Body of pancreas (tissue), 4 donors: Measurements from ENCODE around the gene CELF5.

Experiments
- POLR2A ChIP-seq, 3 donors: fragments of 450-650 bp; IDR thresholded peaks; one replicate each; pipeline ENCODE4 v1.6.1; 2016; ENCODE audit warnings: antibody characterized with exemption in 3 of 3, mild to moderate bottlenecking in 2 of 3
- TF ChIP-seq, protein P1 (sequence below), 7 experiments: fragments of 450-650 bp in 4 of 7; fragments of 200-600 bp in 3 of 7; sonication (generic) in 3 of 7; IDR thresholded peaks; one replicate each; pipeline ENCODE4 v1.5.1; 2016 to 2019; ENCODE audit warnings: antibody characterized with exemption in 7 of 7

DNA sequence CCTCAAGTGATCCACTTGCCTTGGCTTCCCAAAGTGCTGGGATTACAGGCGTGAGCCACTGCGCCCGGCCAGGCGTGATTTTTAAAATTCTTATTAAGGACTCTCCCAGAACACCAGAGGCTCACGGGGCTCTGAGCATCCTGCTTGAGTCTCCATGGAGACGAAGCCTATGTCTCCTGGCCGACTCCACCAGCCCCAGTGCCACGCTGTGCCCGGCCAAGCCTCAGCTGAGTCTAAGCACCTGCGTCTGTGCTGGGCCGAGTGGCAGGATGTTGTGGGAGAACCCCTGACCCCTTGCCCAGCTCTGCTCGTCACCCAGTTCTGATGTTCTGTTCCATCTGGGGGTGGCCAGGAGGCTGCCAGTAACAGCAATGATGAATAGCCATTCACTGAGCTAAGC lies 3.9 kb upstream of the CELF5 start:
- TF ChIP-seq, protein P1, sequence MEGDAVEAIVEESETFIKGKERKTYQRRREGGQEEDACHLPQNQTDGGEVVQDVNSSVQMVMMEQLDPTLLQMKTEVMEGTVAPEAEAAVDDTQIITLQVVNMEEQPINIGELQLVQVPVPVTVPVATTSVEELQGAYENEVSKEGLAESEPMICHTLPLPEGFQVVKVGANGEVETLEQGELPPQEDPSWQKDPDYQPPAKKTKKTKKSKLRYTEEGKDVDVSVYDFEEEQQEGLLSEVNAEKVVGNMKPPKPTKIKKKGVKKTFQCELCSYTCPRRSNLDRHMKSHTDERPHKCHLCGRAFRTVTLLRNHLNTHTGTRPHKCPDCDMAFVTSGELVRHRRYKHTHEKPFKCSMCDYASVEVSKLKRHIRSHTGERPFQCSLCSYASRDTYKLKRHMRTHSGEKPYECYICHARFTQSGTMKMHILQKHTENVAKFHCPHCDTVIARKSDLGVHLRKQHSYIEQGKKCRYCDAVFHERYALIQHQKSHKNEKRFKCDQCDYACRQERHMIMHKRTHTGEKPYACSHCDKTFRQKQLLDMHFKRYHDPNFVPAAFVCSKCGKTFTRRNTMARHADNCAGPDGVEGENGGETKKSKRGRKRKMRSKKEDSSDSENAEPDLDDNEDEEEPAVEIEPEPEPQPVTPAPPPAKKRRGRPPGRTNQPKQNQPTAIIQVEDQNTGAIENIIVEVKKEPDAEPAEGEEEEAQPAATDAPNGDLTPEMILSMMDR (IDR thresholded peaks at IDR 0.05): no peak
- TF ChIP-seq POLR2A (IDR thresholded peaks at IDR 0.05): no peak
